Measurements from ENCODE around the gene CDC7. TPM values are rescaled to one million over a fixed set of nuclear protein-coding genes. Genes with fewer than 3 reads are reported as not detected.

CDC7 gene
- total RNA-seq, 3 donors from 2014 or later: 0.48 to 4.9 (median 4.1) TPM

DNA sequence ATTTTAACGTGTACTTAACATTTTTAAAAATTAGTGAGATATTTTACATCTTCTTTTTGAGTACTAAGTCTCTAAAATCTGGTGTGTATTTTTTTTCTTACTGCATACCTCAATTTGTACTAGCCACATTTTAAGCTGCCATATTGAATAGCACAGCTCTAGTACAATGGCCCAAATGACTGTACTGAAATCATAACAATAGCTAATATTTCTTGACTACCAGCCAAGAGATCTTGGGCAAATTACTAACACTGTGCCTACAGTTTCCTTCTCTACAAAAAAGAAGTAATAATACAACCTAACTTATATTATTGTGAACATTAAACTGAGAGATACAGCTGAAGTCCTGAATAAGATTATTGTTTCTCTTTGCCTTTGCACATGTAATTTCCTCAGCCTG lies 57.2 kb downstream of the CDC7 start:
- H3K9me3 ChIP-seq: no peaks in the 10 kb centered on the region
- peaks cover under 1 to 18% of the 10 kb centered on the region in 2 donors for H3K4me1 ChIP-seq

DNA sequence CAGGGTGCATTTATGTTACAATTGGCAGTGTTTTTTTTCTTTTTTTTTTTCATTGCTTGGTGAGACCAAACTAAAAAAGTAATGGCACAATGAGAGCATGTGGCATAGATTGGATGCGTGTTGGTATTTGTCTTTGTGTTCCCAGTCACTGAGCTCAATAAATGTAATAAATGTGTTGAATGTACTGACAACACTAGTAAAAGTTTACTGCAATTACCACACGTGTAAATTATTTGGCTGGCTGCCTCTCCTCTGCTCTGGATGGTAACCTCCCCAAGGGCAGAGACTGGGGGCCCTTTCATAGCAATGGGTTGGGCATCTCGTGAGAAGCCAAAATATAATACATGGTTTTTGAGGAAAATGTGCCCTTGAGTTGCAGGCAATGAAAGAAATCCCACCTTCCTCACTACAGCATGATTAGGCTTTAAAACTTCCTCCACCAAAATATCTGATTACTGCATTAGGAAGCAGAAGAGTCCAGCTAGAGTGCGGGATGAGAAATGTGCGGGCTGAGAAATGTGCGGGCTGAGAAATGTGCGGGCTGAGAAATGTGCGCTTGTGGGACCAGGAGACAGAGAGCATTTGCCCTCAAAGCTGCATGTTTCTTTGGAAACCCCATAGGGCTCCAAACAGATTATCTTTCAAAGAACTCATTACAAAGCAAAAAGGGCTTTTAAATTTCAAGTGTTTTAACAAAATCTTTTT lies 58.5 kb downstream of the CDC7 start:
- intact Hi-C loops (cut with DNase I; ENCODE audit: low total_unique reads): no loop called here
- no peak overlapping the region for H3K27ac ChIP-seq

More for the DNA sequence above, 57.2 kb downstream of the CDC7 start:
- Histone ChIP-seq H3K36me3 (no peaks in the 10 kb centered on the region), H3K4me3 (no peak overlapping the region), H3K27me3 (no peaks in the 10 kb centered on the region), H3K27ac (no peak overlapping the region)
- no peak for DNase-seq (ENCODE audit: low spot score in 2 of 2)
- TF ChIP-seq POLR2AphosphoS5 (IDR thresholded peaks at IDR 0.05): no peak
- TF ChIP-seq CTCF (IDR thresholded peaks at IDR 0.05): no peak
- TF ChIP-seq POLR2A (IDR thresholded peaks at IDR 0.05): no peak
- intact Hi-C loops (cut with DNase I; ENCODE audit: low total_unique reads): no loop called here

DNA sequence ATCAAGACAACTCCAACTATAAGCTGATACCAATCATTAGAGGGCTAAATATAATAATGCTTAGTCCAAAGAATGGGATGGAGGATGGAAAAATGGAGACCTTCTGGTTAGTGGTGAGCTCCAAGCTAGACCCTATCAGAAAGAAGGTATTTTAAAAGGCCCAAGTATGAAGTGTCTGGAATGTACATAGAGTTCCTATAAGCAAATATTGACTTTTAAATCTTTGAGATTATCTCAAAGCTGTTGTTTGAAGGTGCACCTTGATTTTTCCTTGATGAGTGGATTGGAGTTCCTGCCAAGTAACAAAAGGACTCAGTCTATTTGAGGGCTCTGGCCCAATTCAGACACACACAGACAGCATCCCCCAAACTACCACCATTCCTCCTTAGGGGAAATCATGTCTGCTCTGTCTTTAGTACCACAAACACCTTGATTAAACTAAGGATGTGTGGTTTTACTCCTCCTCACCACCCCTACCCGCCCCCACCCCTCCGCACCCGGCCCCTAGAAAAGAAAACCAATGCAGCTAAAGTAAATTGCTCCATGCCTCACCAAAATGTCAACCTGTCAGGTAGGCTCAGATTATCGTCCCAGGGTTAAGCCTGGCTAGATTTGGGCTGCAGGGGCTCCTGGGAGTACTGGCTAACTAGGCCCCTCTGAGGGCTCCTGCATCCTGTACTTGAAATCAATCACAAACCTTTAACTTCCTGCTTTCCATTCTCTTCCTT lies 59.4 kb downstream of the CDC7 start:
- DNase-seq (ENCODE audit: low spot score in 2 of 2): no peak
- Histone ChIP-seq H3K27me3 (no peaks in the 10 kb centered on the region), H3K36me3 (no peaks in the 10 kb centered on the region), H3K4me1 (peaks cover 0 to 11% of the 10 kb centered on the region in 2 donors), H3K4me3 (no peak overlapping the region), H3K9me3 (no peaks in the 10 kb centered on the region), H3K27ac (no peak overlapping the region)
- intact Hi-C loops (cut with DNase I; ENCODE audit: low total_unique reads): no loop called here
- TF ChIP-seq POLR2AphosphoS5 (IDR thresholded peaks at IDR 0.05) (no peak), POLR2A (IDR thresholded peaks at IDR 0.05) (no peak), CTCF (IDR thresholded peaks at IDR 0.05) (no peak)

More for the DNA sequence above, 58.5 kb downstream of the CDC7 start:
- Histone ChIP-seq H3K27me3 (no peaks in the 10 kb centered on the region), H3K4me3 (no peak overlapping the region), H3K4me1 (peaks cover 0 to 11% of the 10 kb centered on the region in 2 donors), H3K36me3 (no peaks in the 10 kb centered on the region), H3K9me3 (no peaks in the 10 kb centered on the region)
- no peak for DNase-seq (ENCODE audit: low spot score in 2 of 2)
- no peak for TF ChIP-seq POLR2AphosphoS5 (IDR thresholded peaks at IDR 0.05)
- no peak for TF ChIP-seq CTCF (IDR thresholded peaks at IDR 0.05)
- no peak for TF ChIP-seq POLR2A (IDR thresholded peaks at IDR 0.05)

- intact Hi-C loops (cut with DNase I; ENCODE audit: low total_unique reads): no loop called here
- H3K4me1 ChIP-seq: no peaks in the 10 kb centered on the region
- no peak overlapping the region for H3K4me3 ChIP-seq
These were observed 64.4 kb downstream of the CDC7 start for GRCh38 chr1:91564888-91565701.

More at GRCh38 chr1:91564888-91565701, 64.4 kb downstream of the CDC7 start:
- DNase-seq (ENCODE audit: low spot score in 2 of 2): no peak
- H3K9me3 ChIP-seq: no peaks in the 10 kb centered on the region
- no peaks in the 10 kb centered on the region for H3K27me3 ChIP-seq
- H3K36me3 ChIP-seq: no peaks in the 10 kb centered on the region
- TF ChIP-seq POLR2A (IDR thresholded peaks at IDR 0.05): no peak
- no peak for TF ChIP-seq CTCF (IDR thresholded peaks at IDR 0.05)
- no peak for TF ChIP-seq POLR2AphosphoS5 (IDR thresholded peaks at IDR 0.05)
- H3K27ac ChIP-seq: peak overlapping the region in 1 of 2 donors; percentile 58

Measured in breast epithelium (tissue), 4 donors.